Stomach smooth muscle (tissue), 2 donors: Measurements from ENCODE around the gene GOLM1.
A peak's percentile ranks its signal among the peaks of the same experiment; 100 is the strongest.

Experiments
- H3K27ac ChIP-seq: one replicate; pipeline ENCODE4 v1.7.0; 2013; ENCODE audit warnings: mild to moderate bottlenecking, low read length, inconsistent platforms
- H3K27me3 ChIP-seq, 2 donors: one replicate each; pipeline ENCODE4 v1.7.0; 2013; ENCODE audit warnings: low read length in 2 of 2; ENCODE audit not compliant: insufficient read depth in 2 of 2, control insufficient read depth in 1 of 2
- H3K36me3 ChIP-seq, 2 donors: one replicate each; pipeline ENCODE4 v1.7.0; 2013; ENCODE audit warnings: low read length in 2 of 2; ENCODE audit not compliant: control insufficient read depth in 2 of 2, insufficient read depth in 2 of 2
- H3K4me1 ChIP-seq: one replicate; pipeline ENCODE4 v1.7.0; 2013; ENCODE audit warnings: low read length; ENCODE audit not compliant: control insufficient read depth, insufficient read depth
- H3K4me3 ChIP-seq, 2 donors: one replicate each; pipeline ENCODE4 v1.7.0; 2013; ENCODE audit warnings: low read length in 2 of 2
- H3K9ac ChIP-seq, 2 donors: one replicate each; pipeline ENCODE4 v1.7.0; 2013; ENCODE audit warnings: low read length in 2 of 2, mild to moderate bottlenecking in 1 of 2
- H3K9me3 ChIP-seq, 2 donors: one replicate each; pipeline ENCODE4 v1.7.0; 2013; ENCODE audit warnings: low read length in 2 of 2; ENCODE audit not compliant: control insufficient read depth in 2 of 2
- donor health status: healthy.
- donor health status: Pancreatic carcinoma.

Gene GOLM1

DNA sequence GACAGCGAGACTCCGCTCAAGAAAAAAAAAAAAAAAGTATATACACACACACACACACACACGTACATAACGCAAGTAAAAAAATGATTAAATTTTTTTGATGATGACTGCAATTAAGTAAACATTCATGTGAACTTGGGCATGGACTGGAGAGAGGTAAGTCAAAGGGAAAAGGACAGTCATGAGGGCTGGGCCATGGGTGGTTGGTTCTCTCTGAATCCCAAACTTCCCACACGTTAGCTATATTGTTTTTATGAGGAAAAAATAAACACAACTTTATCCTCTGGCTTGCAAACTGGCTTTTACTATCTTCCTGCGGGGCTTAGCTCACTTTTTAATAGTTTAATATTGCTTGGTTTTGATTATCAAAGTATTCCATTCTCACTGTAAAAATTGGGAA is 53.7 kb downstream of the GOLM1 start:
- Histone ChIP-seq H3K9me3 (no peaks in the 10 kb centered on the region), H3K9ac (no peak overlapping the region), H3K4me1 (peaks cover 7% of the 10 kb centered on the region), H3K27me3 (no peaks in the 10 kb centered on the region), H3K4me3 (no peak overlapping the region), H3K36me3 (peaks cover 0 to 4% of the 10 kb centered on the region in 2 donors), H3K27ac (no peak overlapping the region)

GRCh38 chr9:86043999-86044398 is 55.4 kb downstream of the GOLM1 start:
- Histone ChIP-seq H3K9ac (no peak overlapping the region), H3K4me3 (no peak overlapping the region), H3K4me1 (peaks cover 7% of the 10 kb centered on the region), H3K27ac (no peak overlapping the region), H3K27me3 (no peaks in the 10 kb centered on the region), H3K9me3 (no peaks in the 10 kb centered on the region), H3K36me3 (peaks cover 0 to 4% of the 10 kb centered on the region in 2 donors)

DNA sequence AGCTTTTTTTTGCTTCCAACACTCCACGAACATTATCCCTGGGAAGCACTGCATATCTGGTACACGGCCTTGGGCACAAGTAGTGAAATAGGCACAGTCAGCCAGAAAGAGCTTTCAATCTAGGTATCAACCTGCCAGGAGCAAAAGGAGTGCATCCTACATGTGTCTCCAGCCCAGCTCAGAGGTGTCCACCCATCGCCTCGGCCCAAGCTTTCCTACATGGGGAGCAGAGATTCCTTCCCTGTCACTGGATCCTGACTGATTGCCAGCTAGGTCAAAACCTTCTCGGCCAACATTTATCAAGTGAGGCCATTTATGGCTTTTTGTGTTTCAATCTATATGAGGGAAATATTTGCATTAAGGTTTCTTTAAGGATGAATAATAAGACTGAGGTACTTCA is 55.8 kb downstream of the GOLM1 start:
- Histone ChIP-seq H3K27me3 (no peaks in the 10 kb centered on the region), H3K9me3 (no peaks in the 10 kb centered on the region), H3K27ac (no peak overlapping the region), H3K4me1 (peaks cover 7% of the 10 kb centered on the region), H3K4me3 (no peak overlapping the region), H3K9ac (no peak overlapping the region), H3K36me3 (peaks cover 0 to 4% of the 10 kb centered on the region in 2 donors)

DNA sequence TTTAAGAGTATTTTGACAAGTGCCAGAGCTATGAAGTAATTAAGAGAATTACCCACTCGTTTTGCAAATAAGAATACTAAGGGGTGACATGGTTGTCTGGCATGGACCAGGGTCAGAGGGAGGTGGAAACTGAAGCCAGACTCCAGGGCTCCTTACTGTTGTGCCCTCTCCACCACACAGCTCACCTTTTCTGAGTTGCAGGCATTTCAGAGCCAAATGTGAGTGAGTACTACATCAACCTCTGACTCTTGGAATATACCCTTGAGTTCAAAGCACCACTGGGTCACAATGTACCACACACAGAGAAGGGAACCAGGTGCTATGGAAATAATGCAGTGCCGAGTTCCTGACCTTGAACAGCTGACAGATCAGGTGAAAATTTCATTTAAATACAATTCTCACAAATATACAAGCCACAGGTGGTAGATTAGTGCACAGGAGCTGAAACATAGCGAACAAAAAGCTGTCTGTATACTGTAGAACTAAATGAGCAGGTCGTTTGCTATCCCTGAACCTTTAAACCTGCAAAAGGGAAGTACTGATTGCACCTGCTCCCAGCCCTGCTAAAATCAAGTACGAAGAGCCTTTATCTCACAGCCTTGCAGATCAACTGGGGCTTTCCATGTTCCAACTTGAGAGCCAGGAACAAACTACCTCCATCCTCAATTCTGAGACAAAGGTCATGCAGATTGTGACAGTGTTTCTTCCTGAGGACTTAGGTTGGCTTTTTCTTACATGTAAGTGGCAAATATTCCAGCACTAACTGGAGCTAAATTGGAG is 57.0 kb downstream of the GOLM1 start:
- Histone ChIP-seq H3K4me1 (peaks cover 7% of the 10 kb centered on the region), H3K9ac (no peak overlapping the region), H3K27me3 (no peaks in the 10 kb centered on the region), H3K36me3 (peaks cover 0 to 4% of the 10 kb centered on the region in 2 donors), H3K4me3 (no peak overlapping the region), H3K9me3 (no peaks in the 10 kb centered on the region), H3K27ac (peak overlapping the region; percentile 67)

DNA sequence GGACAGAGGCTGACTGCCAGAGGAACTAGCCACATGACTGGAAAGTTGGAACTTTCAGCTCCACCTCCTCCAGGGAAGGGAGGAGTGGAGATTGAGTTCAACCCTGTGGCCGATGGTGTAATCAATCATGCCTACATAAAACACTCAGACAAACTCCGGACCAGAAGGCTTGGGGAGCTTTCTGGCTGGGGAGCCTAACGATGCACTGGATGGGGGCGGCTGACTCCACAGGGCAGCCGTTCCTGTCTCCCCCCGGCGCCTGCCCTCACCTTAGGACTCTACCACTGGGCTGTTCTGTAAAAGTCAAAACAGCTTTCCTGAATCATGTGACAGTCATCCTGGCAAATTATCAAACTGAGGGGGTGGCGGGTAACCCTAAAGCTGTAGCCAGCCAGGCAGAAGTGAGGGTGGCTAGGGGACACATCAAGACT is 58.0 kb downstream of the GOLM1 start:
- H3K27ac ChIP-seq: peak overlapping the region; percentile 67
- no peaks in the 10 kb centered on the region for H3K9me3 ChIP-seq
- H3K27me3 ChIP-seq: no peaks in the 10 kb centered on the region
- H3K4me3 ChIP-seq: peak overlapping the region; percentile 40 to 52
- no peak overlapping the region for H3K9ac ChIP-seq
- peaks cover 7% of the 10 kb centered on the region for H3K4me1 ChIP-seq
- H3K36me3 ChIP-seq: peaks cover 0 to 2% of the 10 kb centered on the region in 2 donors

DNA sequence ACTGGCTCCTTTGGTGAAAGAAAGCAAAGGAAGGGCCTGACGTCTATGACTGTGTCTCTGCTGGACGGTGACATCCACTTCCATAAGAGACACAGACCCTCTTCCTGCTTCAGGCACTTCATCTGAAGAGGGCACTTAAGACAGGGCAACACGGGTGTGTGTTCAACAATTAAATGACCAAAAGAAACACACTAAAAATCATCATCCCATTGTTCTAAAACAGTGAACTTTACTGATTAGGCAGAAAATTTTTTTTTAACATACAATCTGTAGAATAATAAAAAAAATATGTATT is 58.5 kb downstream of the GOLM1 start:
- no peak overlapping the region for H3K9ac ChIP-seq

GRCh38 chr9:86039991-86040860 is 59.1 kb downstream of the GOLM1 start:
- Histone ChIP-seq H3K9ac (no peak overlapping the region), H3K9me3 (no peaks in the 10 kb centered on the region), H3K4me1 (peaks cover 7% of the 10 kb centered on the region), H3K27ac (no peak overlapping the region), H3K36me3 (peaks cover 0 to 4% of the 10 kb centered on the region in 2 donors), H3K4me3 (no peak overlapping the region), H3K27me3 (no peaks in the 10 kb centered on the region)

More for the DNA sequence above, 58.5 kb downstream of the GOLM1 start:
- H3K27me3 ChIP-seq: no peaks in the 10 kb centered on the region
- H3K4me3 ChIP-seq: no peak overlapping the region
- no peak overlapping the region for H3K27ac ChIP-seq
- H3K36me3 ChIP-seq: peaks cover 0 to 3% of the 10 kb centered on the region in 2 donors
- no peaks in the 10 kb centered on the region for H3K9me3 ChIP-seq
- H3K4me1 ChIP-seq: peaks cover 7% of the 10 kb centered on the region

GRCh38 chr9:86036555-86036954 is 62.8 kb downstream of the GOLM1 start:
- Histone ChIP-seq H3K36me3 (peaks cover 13 to 24% of the 10 kb centered on the region in 2 donors), H3K27ac (no peak overlapping the region), H3K4me3 (no peak overlapping the region)

GRCh38 chr9:86035827-86036440 is 63.4 kb downstream of the GOLM1 start:
- H3K9ac ChIP-seq: no peak overlapping the region
- no peaks in the 10 kb centered on the region for H3K27me3 ChIP-seq
- peaks cover 13 to 24% of the 10 kb centered on the region in 2 donors for H3K36me3 ChIP-seq
- no peaks in the 10 kb centered on the region for H3K9me3 ChIP-seq
- H3K4me3 ChIP-seq: no peak overlapping the region
- no peak overlapping the region for H3K27ac ChIP-seq
- peaks cover 3% of the 10 kb centered on the region for H3K4me1 ChIP-seq

More at GRCh38 chr9:86036555-86036954, 62.8 kb downstream of the GOLM1 start:
- Histone ChIP-seq H3K4me1 (peaks cover 8% of the 10 kb centered on the region), H3K27me3 (no peaks in the 10 kb centered on the region), H3K9me3 (no peaks in the 10 kb centered on the region), H3K9ac (no peak overlapping the region)

DNA sequence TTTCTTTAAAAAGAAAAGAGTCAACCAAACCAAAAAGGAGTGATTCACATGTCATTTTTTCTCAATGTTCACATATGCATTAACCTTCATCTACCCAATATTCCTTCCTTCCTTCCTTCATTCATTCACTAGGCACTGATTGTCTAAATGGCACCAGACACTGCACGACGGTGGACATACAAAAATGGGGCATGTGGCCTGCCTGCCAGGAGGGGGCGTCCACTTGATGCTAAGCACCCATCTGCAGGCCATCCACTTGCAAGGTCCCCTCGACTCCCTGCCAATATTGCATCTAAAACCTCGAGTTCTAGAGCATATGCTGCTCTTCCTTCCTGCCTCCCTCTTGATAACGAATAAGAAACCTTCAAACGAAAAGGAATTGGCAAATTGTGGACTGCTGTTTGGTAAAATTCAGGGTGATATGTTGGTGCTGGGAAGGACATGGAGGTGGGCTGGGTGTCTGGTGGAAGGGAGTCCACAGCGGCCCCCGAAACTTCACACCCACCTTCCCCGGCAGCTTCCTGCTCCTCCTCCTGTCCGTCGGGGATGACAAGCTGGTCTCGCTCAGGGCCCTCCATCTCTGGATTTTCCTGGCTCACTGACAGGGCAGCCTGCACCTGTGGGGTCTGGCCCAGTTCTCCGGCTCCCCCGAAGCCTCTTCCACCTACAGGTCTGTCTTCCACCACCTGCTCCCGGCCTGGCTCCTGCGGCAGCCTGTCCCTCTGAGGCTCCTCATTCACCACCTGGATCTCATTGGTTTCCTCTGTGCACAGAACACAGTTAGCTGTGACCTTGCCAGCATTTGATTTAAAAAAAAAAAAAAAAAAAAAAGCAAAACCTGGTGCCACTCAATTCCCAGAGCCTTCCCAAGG is 64.3 kb downstream of the GOLM1 start:
- Histone ChIP-seq H3K27ac (no peak overlapping the region), H3K9ac (no peak overlapping the region), H3K4me1 (peaks cover 3% of the 10 kb centered on the region), H3K27me3 (no peaks in the 10 kb centered on the region), H3K4me3 (no peak overlapping the region), H3K36me3 (peaks cover 13 to 24% of the 10 kb centered on the region in 2 donors), H3K9me3 (no peaks in the 10 kb centered on the region)
